Epithelial cell of esophagus (primary cell): ENCODE measurements around the gene LCP2.

Experiments used
- DNase-seq: peaks from one replicate; pipeline ENCODE4 v3.0.0; 2010; ENCODE audit warnings: low read depth
- H3K4me3 ChIP-seq: 2 replicates; pipeline ENCODE4 v1.5.1; 2011; ENCODE audit warnings: mild to moderate bottlenecking, low read length, control low read depth
- CTCF ChIP-seq: IDR thresholded peaks from 2 replicates; pipeline ENCODE4 v1.5.1; 2011; ENCODE audit warnings: low read depth, mild to moderate bottlenecking, low read length, control low read depth, inconsistent platforms; ENCODE audit not compliant: insufficient read depth; ENCODE audit errors: missing control alignments

Gene LCP2

GRCh38 chr5:170228762-170229435 is 68.7 kb downstream of the LCP2 start:
- no peak overlapping the region for H3K4me3 ChIP-seq
- DNase-seq, result no peak
- TF ChIP-seq CTCF, result no peak

GRCh38 chr5:170226661-170227060 is 70.9 kb downstream of the LCP2 start:
- no peak for TF ChIP-seq CTCF
- no peak for DNase-seq
- no peak overlapping the region for H3K4me3 ChIP-seq

- no peak for DNase-seq
- TF ChIP-seq CTCF, result no peak
- H3K4me3 ChIP-seq, result no peak overlapping the region
Observed at GRCh38 chr5:170226129-170226615, 71.4 kb downstream of the LCP2 start.

- peak; percentile 83 for TF ChIP-seq CTCF
- DNase-seq, result peak; percentile 74
- no peak overlapping the region for H3K4me3 ChIP-seq
Observed at GRCh38 chr5:170225326-170226128, 72.0 kb downstream of the LCP2 start.

GRCh38 chr5:170223906-170224305 is 73.7 kb downstream of the LCP2 start:
- DNase-seq, result peak; percentile 84
- no peak for TF ChIP-seq CTCF
- H3K4me3 ChIP-seq, result no peak overlapping the region

GRCh38 chr5:170223360-170223759 is 74.2 kb downstream of the LCP2 start:
- DNase-seq, result no peak
- no peak overlapping the region for H3K4me3 ChIP-seq
- no peak for TF ChIP-seq CTCF

GRCh38 chr5:170221327-170221741 is 76.2 kb downstream of the LCP2 start:
- TF ChIP-seq CTCF, result no peak
- no peak for DNase-seq
- no peak overlapping the region for H3K4me3 ChIP-seq
